ENCODE results near the gene KLHL42. TPM values are rescaled to one million over a fixed set of nuclear protein-coding genes. Genes with fewer than 3 reads are reported as not detected.

KLHL42 gene
- total and polyA plus RNA-seq, 9 of the 15 experiments (the other 6 are each of a cell fraction or from before 2014, with no cell fraction given): 1.5 to 11.8 (median 9.6) TPM

- H3K79me2 ChIP-seq (ENCODE audit: control insufficient read depth, insufficient read depth, low read length): peaks cover 27% of the 10 kb centered on the region
- H3K9me3 ChIP-seq (replicated peaks; ENCODE audit: control insufficient read depth, insufficient read depth, low read depth, low read length): no peaks in the 10 kb centered on the region
- H3K27me3 ChIP-seq (ENCODE audit: control insufficient read depth in 2 of 2, insufficient read depth in 2 of 2, low read length in 2 of 2): no peaks in the 10 kb centered on the region
- H3K4me3 ChIP-seq: peak overlapping the region; percentile 66
- in situ Hi-C loops (cut with MboI) (no loop called here), intact Hi-C loops (cut with micrococcal nuclease) (loop anchor here (5.0 kb wide), 1 partner anchor 41 kb away; no protein-coding TSS in a partner anchor)
- peak overlapping the region; percentile 54 to 97 for H3K9ac ChIP-seq (ENCODE audit: insufficient read depth in 1 of 2, low read depth in 2 of 2, low read length in 2 of 2)
- ChIA-PET CTCF (ENCODE audit: low intra/inter-chr PET ratio) (no interaction called here), POLR2A (interaction anchor here (0.6 to 2.0 kb wide), 3 partner anchors 9 to 11 kb away, joined by 3 to 8 read pairs (median 3); no protein-coding TSS in a partner anchor)
- WGBS (ENCODE audit: insufficient coverage, low coverage, missing lambda C conversion rate): 6% methylated on average over 23 of the region's 27 CpGs
- ATAC-seq: peak; percentile 67
- no peaks in the 10 kb centered on the region for H3K9me1 ChIP-seq (ENCODE audit: control insufficient read depth, insufficient read depth, low read length)
- H2AFZ ChIP-seq (ENCODE audit: low read depth, low read length): peak overlapping the region; percentile 98
- no TSS peak for BruUV-seq (replicated peaks)
- peak; percentile 26 for FAIRE-seq
- H4K20me1 ChIP-seq (replicated peaks; ENCODE audit: control insufficient read depth, insufficient read depth, low read length): no peaks in the 10 kb centered on the region; the same call in 1 of the 2 replicates
- H3K27ac ChIP-seq (ENCODE audit: extremely low read depth, low read depth, low read length): peak overlapping the region; percentile 71
- peak; percentile 29 to 40 (median 32) for DNase-seq (ENCODE audit: extremely low read depth in 1 of 4, low spot score in 3 of 4)
- peaks cover 11 to 28% of the 10 kb centered on the region in 2 experiments; a peak in 4 of 5 replicates for H3K4me1 ChIP-seq (replicated peaks in 1 of 2; ENCODE audit: control insufficient read depth in 2 of 2, insufficient read depth in 2 of 2, low read length in 2 of 2)
- peaks cover 10% of the 10 kb centered on the region; the same call in 2 of the 3 replicates for H3K36me3 ChIP-seq (ENCODE audit: control insufficient read depth, insufficient read depth, low read length)
- peak overlapping the region; percentile 86 for H3K4me2 ChIP-seq (ENCODE audit: insufficient read depth, low read length)
- TF ChIP-seq HMGN3 (IDR thresholded peaks at IDR 0.05; ENCODE audit: borderline replicate concordance, extremely low read depth, insufficient read length, low read depth, low read length): no peak
- no peak for TF ChIP-seq ARNT (IDR thresholded peaks at IDR 0.05)
- TF ChIP-seq MBD2 (IDR thresholded peaks at IDR 0.05; ENCODE audit: borderline replicate concordance, low read depth): 0 out of 2 replicates have a peak, but pooled peaks have one; percentile 34
- TF ChIP-seq ZBTB43 (CRISPR knock-in tag; IDR thresholded peaks at IDR 0.05): no peak
- TF ChIP-seq SRSF7 (optimal IDR thresholded peaks at IDR 0.05; ENCODE audit: low read depth, low read length): no peak
- 0 out of 2 replicates have a peak, but pooled peaks have one; percentile 12 for TF ChIP-seq PRMT5 (CRISPR knock-in tag; IDR thresholded peaks at IDR 0.05)
- TF ChIP-seq ZBTB7A (IDR thresholded peaks at IDR 0.05; ENCODE audit: borderline replicate concordance, control insufficient read depth, low read depth, low read length): no peak
- peak; percentile 29; the same call in 1 of the 2 replicates for TF ChIP-seq ARID4B (CRISPR knock-in tag; IDR thresholded peaks at IDR 0.05)
- no peak for TF ChIP-seq ZBTB2 (IDR thresholded peaks at IDR 0.05)
- no peak for TF ChIP-seq ZFP30 (CRISPR knock-in tag; IDR thresholded peaks at IDR 0.05; ENCODE audit: borderline replicate concordance)
Measured at GRCh38 chr12:27780612-27781408, 777 bp downstream of the KLHL42 start.

Data from K562 (cell line).